OCI-LY1 (cell line): ENCODE data around the gene LDAH.

Source experiments
- EZH2 ChIP-seq: fragments of 200-600 bp; sonication (generic), shearing (Covaris generic); IDR thresholded peaks from 2 replicates; pipeline ENCODE4 v1.8.0; 2017; ENCODE audit warnings: borderline replicate concordance, mixed run types, mild to moderate bottlenecking, antibody characterized with exemption, low read length, moderate library complexity, mixed read lengths
- TF ChIP-seq, protein P1 (sequence below): fragments of 200-600 bp; sonication (generic), shearing (Covaris generic); IDR thresholded peaks from 2 replicates; pipeline ENCODE4 v1.5.1; 2017; ENCODE audit warnings: mild to moderate bottlenecking, antibody characterized with exemption, low read length, moderate library complexity, mixed read lengths

DNA sequence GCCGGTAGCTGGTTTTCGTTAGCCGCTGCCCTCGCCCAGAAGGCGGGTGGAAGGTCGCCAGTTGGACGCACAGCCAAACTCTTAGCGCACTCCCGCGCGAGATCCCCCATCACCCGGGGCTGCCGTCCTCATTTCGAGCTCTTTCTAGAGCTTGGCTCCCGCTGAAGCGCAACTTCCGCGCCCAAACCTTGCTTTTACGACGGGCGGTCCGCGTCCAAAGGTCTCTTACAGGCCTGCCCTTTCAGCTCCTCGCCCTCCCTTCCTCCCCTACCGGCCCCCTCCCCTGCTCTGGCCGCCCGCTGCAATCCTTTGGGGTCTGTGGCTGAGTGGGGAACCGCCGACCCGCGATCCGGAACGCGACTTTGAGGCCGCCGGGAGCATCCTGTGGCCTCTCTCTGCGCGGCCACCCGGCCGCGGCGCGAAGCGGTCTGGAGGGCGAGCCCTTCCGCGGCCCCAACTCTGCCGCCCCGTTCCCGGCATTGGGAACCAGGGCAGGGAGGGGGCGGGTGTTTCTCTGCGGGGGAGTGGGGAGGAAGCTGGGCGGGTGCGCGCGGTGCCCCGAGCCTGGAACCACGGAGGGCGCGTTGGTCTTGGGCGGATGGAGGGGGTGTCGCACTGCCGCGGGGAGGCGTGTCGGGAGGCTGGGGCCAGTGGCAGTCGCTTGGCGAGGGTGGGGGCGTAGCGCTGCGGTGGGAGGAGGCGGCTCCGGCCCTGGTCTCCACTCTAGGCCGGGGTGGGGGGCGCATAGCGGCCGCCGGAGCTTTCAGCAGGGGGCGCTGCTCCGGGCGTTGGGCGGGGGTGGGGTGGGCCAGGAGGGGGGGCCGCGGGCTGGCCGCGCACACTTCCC is 156.4 kb downstream of the LDAH start, which contains the start of gene GDF7:
- TF ChIP-seq, protein P1, sequence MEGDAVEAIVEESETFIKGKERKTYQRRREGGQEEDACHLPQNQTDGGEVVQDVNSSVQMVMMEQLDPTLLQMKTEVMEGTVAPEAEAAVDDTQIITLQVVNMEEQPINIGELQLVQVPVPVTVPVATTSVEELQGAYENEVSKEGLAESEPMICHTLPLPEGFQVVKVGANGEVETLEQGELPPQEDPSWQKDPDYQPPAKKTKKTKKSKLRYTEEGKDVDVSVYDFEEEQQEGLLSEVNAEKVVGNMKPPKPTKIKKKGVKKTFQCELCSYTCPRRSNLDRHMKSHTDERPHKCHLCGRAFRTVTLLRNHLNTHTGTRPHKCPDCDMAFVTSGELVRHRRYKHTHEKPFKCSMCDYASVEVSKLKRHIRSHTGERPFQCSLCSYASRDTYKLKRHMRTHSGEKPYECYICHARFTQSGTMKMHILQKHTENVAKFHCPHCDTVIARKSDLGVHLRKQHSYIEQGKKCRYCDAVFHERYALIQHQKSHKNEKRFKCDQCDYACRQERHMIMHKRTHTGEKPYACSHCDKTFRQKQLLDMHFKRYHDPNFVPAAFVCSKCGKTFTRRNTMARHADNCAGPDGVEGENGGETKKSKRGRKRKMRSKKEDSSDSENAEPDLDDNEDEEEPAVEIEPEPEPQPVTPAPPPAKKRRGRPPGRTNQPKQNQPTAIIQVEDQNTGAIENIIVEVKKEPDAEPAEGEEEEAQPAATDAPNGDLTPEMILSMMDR, result peak; percentile 31
- no peak for TF ChIP-seq EZH2
